HCT116 (cell line): ENCODE measurements around the gene CHURC1.

Experiments used
- CBX3 ChIP-seq: IDR thresholded peaks from 2 replicates; pipeline ENCODE4 v1.6.1; 2012; ENCODE audit warnings: low read depth
- EZH2 ChIP-seq: fragments of 200-600 bp; sonication (generic); IDR thresholded peaks from 2 replicates; pipeline ENCODE4 v1.6.1; 2017; ENCODE audit warnings: antibody characterized with exemption, mixed run types
- EZH2phosphoT487 ChIP-seq: fragments of 200-600 bp; IDR thresholded peaks from 2 replicates; pipeline ENCODE4 v1.6.1; 2018; ENCODE audit warnings: antibody characterized with exemption, borderline replicate concordance
- FOSL1 ChIP-seq: IDR thresholded peaks from 2 replicates; pipeline ENCODE4 v1.6.1; 2012; ENCODE audit warnings: low read depth
- POLR2A ChIP-seq: IDR thresholded peaks from 2 replicates; pipeline ENCODE4 v1.7.0; 2011; ENCODE audit warnings: borderline replicate concordance; ENCODE audit not compliant: insufficient read depth, insufficient read length; ENCODE audit errors: extremely low read depth
- REST ChIP-seq: IDR thresholded peaks from 2 replicates; pipeline ENCODE4 v1.6.1; 2012; ENCODE audit warnings: low read depth
- SP1 ChIP-seq: IDR thresholded peaks from 2 replicates; pipeline ENCODE4 v1.6.1; 2012; ENCODE audit warnings: low read depth
- SRF ChIP-seq: IDR thresholded peaks from 2 replicates; pipeline ENCODE4 v1.6.1; 2012; ENCODE audit warnings: low read depth
- YY1 ChIP-seq: IDR thresholded peaks from 2 replicates; pipeline ENCODE4 v1.6.1; 2011; ENCODE audit warnings: low read length, low read depth, moderate library complexity, mild to moderate bottlenecking; ENCODE audit not compliant: insufficient replicate concordance; ENCODE audit errors: extremely low read depth
- ZNF274 ChIP-seq: fragments of 200-500 bp; sonication (Bioruptor generic); IDR thresholded peaks from 2 replicates; pipeline ENCODE4 v1.6.1; 2014; ENCODE audit warnings: mild to moderate bottlenecking, low read depth, low read length, inconsistent platforms
- TF ChIP-seq, protein P1 (sequence below), 3 experiments: fragments of 200-600 bp in 1 of 3; sonication (generic) in 1 of 3; IDR thresholded peaks in 2 of 3; conservative IDR thresholded peaks in 1 of 3; 2 replicates each; pipeline ENCODE4 v1.5.1; 2012 to 2017; ENCODE audit warnings: low read depth in 2 of 3, low read length in 2 of 3, antibody characterized with exemption in 1 of 3, borderline replicate concordance in 1 of 3, control low read depth in 1 of 3, mild to moderate bottlenecking in 1 of 3, mixed read lengths in 1 of 3, mixed run types in 1 of 3, moderate library complexity in 1 of 3; ENCODE audit not compliant: insufficient read depth in 1 of 3

GRCh38 chr14:64971491-64971942 is 57.3 kb downstream of the CHURC1 start:
- TF ChIP-seq, protein P1, sequence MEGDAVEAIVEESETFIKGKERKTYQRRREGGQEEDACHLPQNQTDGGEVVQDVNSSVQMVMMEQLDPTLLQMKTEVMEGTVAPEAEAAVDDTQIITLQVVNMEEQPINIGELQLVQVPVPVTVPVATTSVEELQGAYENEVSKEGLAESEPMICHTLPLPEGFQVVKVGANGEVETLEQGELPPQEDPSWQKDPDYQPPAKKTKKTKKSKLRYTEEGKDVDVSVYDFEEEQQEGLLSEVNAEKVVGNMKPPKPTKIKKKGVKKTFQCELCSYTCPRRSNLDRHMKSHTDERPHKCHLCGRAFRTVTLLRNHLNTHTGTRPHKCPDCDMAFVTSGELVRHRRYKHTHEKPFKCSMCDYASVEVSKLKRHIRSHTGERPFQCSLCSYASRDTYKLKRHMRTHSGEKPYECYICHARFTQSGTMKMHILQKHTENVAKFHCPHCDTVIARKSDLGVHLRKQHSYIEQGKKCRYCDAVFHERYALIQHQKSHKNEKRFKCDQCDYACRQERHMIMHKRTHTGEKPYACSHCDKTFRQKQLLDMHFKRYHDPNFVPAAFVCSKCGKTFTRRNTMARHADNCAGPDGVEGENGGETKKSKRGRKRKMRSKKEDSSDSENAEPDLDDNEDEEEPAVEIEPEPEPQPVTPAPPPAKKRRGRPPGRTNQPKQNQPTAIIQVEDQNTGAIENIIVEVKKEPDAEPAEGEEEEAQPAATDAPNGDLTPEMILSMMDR (IDR thresholded peaks at IDR 0.05 in 2 of 3, conservative IDR thresholded peaks at IDR 0.05 in 1 of 3; ENCODE audit: borderline replicate concordance in 1 of 3, insufficient read depth in 1 of 3, low read depth in 2 of 3, low read length in 2 of 3): no peak
- no peak for TF ChIP-seq REST
- TF ChIP-seq YY1: no peak
- TF ChIP-seq POLR2A: no peak
- no peak for TF ChIP-seq EZH2
- no peak for TF ChIP-seq ZNF274
- TF ChIP-seq EZH2phosphoT487: no peak
- no peak for TF ChIP-seq SP1
- TF ChIP-seq SRF: no peak
- TF ChIP-seq FOSL1: no peak
- TF ChIP-seq CBX3: no peak
